Thyroid gland (tissue), 4 donors: ENCODE measurements around the gene WDPCP. TPM values are rescaled to one million over a fixed set of nuclear protein-coding genes. Genes with fewer than 3 reads are reported as not detected.

ENCODE experiments used
- DNase-seq, 2 donors: peaks; one replicate each; pipeline ENCODE4 v3.0.0-alpha.2; 2019
- H3K27ac ChIP-seq, 3 donors: fragments of 200-600 bp; sonication (generic); 1 replicate in 2 of 3; 2 replicates in 1 of 3; pipeline ENCODE4 v1.5.1; 2016 to 2019; ENCODE audit warnings: mild to moderate bottlenecking in 1 of 3, moderate library complexity in 1 of 3
- H3K27me3 ChIP-seq: fragments of 200-600 bp; sonication (generic); one replicate; pipeline ENCODE4 v1.5.1; 2019
- H3K36me3 ChIP-seq, 2 donors: fragments of 200-600 bp; sonication (generic); one replicate each; pipeline ENCODE4 v1.5.1; 2016 to 2019
- H3K4me1 ChIP-seq, 2 donors: fragments of 200-600 bp; sonication (generic); one replicate each; pipeline ENCODE4 v1.5.1; 2017 to 2019
- H3K4me3 ChIP-seq, 3 donors: fragments of 200-600 bp; sonication (generic); replicated peaks in 1 of 3; 1 replicate in 2 of 3; 2 replicates in 1 of 3; pipeline ENCODE4 v1.5.1; 2016; ENCODE audit warnings: mild to moderate bottlenecking in 1 of 3
- H3K9me3 ChIP-seq: fragments of 200-600 bp; sonication (generic); one replicate; pipeline ENCODE4 v1.5.1; 2017
- POLR2A ChIP-seq, 2 donors: fragments of 450-650 bp; IDR thresholded peaks; one replicate each; pipeline ENCODE4 v1.6.1; 2017; ENCODE audit warnings: antibody characterized with exemption in 2 of 2, mild to moderate bottlenecking in 2 of 2, moderate library complexity in 1 of 2
- WGBS, 2 donors: methylation state at CpG; one replicate each; pipeline ENCODE4 v1.1.5; 2017; 5-methylcytosine and 5-hydroxymethylcytosine counted together
- intact Hi-C: fragments of 100-400 bp; cut with DNase I; formaldehyde crosslinking; loops from one replicate; pipeline ENCODE4 v1.15.1; 2023
- total RNA-seq, 4 donors: library from RNA; depleted of rRNA; stranded (reverse); fragments of >200 nt; gene quantifications; one replicate each; pipeline ENCODE4 v1.2.3, GENCODE V29; 2016
- TF ChIP-seq, protein P1 (sequence below), 6 experiments: fragments of 200-600 bp in 3 of 6; fragments of 450-650 bp in 3 of 6; sonication (generic) in 3 of 6; IDR thresholded peaks; one replicate each; pipeline ENCODE4 v1.5.1; 2016 to 2019; ENCODE audit warnings: antibody characterized with exemption in 6 of 6, mild to moderate bottlenecking in 2 of 6, inconsistent platforms in 1 of 6, moderate library complexity in 1 of 6

Gene WDPCP
- total RNA-seq, 4 donors from 2014 or later = 18.3 to 33.1 (median 22.0) TPM

DNA sequence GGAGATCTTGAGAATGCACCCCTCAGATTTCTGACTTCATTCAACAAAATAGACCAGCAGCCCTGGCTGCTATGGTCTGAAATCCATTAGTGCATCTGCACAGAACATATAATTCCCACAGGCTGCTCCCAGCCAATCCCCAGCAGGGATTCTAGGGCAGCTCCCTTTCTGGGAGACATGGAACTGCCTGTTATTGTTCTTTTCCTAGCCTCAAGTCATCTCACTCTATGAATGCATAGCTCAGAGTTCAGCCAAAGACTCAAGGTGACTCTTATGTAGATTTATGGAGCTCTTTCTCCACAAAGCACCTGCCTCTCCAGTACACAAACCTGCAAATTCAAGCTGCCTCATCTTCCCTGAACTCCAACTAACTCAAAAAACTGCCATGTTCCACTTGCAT lies 241.9 kb downstream of the WDPCP start:
- Histone ChIP-seq H3K4me1 (no peaks in the 10 kb centered on the region), H3K36me3 (no peaks in the 10 kb centered on the region), H3K27me3 (no peaks in the 10 kb centered on the region), H3K27ac (no peak overlapping the region), H3K9me3 (no peaks in the 10 kb centered on the region), H3K4me3 (no peak overlapping the region)
- intact Hi-C loops = loop anchor here (10.0 kb wide), 1 partner anchor 298 kb away; no protein-coding TSS in a partner anchor
- TF ChIP-seq, protein P1, sequence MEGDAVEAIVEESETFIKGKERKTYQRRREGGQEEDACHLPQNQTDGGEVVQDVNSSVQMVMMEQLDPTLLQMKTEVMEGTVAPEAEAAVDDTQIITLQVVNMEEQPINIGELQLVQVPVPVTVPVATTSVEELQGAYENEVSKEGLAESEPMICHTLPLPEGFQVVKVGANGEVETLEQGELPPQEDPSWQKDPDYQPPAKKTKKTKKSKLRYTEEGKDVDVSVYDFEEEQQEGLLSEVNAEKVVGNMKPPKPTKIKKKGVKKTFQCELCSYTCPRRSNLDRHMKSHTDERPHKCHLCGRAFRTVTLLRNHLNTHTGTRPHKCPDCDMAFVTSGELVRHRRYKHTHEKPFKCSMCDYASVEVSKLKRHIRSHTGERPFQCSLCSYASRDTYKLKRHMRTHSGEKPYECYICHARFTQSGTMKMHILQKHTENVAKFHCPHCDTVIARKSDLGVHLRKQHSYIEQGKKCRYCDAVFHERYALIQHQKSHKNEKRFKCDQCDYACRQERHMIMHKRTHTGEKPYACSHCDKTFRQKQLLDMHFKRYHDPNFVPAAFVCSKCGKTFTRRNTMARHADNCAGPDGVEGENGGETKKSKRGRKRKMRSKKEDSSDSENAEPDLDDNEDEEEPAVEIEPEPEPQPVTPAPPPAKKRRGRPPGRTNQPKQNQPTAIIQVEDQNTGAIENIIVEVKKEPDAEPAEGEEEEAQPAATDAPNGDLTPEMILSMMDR (IDR thresholded peaks at IDR 0.05) = no peak
- TF ChIP-seq POLR2A (IDR thresholded peaks at IDR 0.05) = no peak
- no peak for DNase-seq

DNA sequence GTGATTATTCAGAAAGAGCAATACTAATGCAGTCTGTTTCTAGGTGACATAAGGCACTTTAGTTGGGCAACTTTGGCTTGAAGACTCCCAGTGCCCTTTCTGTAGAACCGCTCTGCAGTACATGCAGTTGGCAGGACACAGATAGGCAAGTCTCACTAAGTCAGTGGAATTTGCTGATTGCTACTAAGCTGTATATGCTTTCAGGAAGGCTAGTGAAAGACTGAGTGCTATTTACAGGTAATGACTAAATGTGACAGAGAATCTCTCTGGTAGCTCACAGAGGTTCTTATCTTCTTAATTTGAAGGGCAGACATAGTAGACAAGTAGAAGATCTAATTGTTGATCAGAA lies 243.0 kb downstream of the WDPCP start:
- DNase-seq = no peak
- H3K27ac ChIP-seq = no peak overlapping the region
- intact Hi-C loops = loop anchor here (10.0 kb wide), 1 partner anchor 300 kb away; no protein-coding TSS in a partner anchor
- no peaks in the 10 kb centered on the region for H3K9me3 ChIP-seq
- no peak overlapping the region for H3K4me3 ChIP-seq
- H3K27me3 ChIP-seq = no peaks in the 10 kb centered on the region
- H3K4me1 ChIP-seq = no peaks in the 10 kb centered on the region
- TF ChIP-seq, protein P1 (IDR thresholded peaks at IDR 0.05) = no peak
- no peak for TF ChIP-seq POLR2A (IDR thresholded peaks at IDR 0.05)
- WGBS, 2 donors = 95 to 100% methylated on average over 1 of the region's 1 CpG
- no peaks in the 10 kb centered on the region for H3K36me3 ChIP-seq

DNA sequence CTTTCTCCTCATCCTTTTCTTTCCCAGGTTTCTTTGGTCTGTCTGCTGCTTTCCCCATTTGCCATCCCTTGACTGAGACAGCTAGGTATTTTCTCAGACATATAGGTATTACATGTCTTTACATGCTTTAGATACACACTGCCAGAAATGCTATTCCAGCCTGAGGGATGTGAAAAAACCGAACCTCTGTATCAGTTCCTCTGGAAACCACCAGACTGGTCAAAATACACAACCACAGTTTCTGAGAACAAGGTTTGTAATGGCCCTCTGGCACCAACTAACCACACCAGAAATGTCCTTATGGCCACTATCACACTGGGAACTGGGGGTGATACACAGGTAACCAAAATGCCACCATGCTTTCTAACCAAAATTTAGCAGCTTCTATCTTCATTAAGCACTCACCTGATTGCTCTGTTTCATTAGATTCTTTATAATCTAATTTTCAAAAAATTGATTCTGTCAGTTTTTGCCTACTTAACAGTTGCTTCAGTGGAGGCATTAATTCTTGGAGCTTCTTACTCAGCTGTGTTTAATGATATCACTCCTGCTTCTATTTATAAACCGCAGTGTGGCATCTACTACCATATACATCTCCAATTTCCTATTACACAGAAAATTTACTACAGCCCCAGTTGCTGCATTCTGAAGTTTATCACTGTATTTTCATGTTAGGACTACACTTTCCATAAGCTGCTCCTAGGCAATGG lies 243.5 kb downstream of the WDPCP start:
- no peak overlapping the region for H3K4me3 ChIP-seq
- TF ChIP-seq POLR2A (IDR thresholded peaks at IDR 0.05) = no peak
- TF ChIP-seq, protein P1 (IDR thresholded peaks at IDR 0.05) = no peak
- H3K27ac ChIP-seq = no peak overlapping the region
- no peaks in the 10 kb centered on the region for H3K9me3 ChIP-seq
- intact Hi-C loops = loop anchor here (10.0 kb wide), 1 partner anchor 300 kb away; no protein-coding TSS in a partner anchor
- H3K4me1 ChIP-seq = no peaks in the 10 kb centered on the region
- WGBS, 2 donors = 96 to 98% methylated on average over 2 of the region's 2 CpGs
- no peaks in the 10 kb centered on the region for H3K36me3 ChIP-seq
- DNase-seq = no peak
- no peaks in the 10 kb centered on the region for H3K27me3 ChIP-seq

DNA sequence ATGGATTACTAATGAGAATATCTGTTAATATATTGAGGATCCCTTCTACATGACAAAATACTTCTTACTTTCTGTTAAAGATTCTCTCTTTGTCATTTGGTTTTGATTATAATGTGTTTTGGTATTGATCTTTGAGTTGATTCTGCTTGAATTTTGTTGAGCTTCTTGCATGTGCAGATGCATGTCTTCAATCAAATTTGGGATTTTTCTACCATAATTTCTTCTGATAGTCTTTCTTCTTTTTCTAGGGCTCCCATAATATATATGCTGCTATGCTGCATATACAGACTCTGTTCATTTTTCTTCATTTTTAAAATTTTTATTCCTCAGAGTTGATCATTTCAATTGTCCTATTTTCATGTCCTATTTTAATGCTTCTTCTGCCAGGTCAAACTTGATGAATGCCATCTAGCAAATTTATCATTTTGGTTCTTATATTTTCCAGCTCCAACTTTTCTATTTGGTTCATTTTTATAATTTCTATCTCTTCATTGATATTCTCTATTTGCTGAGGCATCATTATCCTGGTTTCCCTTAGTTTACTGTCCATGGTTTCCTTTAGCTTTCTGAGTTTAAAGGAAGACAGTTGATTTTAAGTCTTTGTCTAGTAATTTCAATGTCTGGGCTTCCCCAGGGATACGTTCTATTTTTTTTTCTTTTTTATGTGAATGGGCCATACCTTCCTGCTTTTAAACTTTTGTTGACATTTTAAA lies 244.7 kb downstream of the WDPCP start:
- 93 to 100% methylated on average over 1 of the region's 1 CpG for WGBS, 2 donors
- intact Hi-C loops = loop anchor here (10.0 kb wide), 1 partner anchor 301 kb away; no protein-coding TSS in a partner anchor
- H3K27ac ChIP-seq = no peak overlapping the region

More for the DNA sequence above, 244.7 kb downstream of the WDPCP start:
- H3K4me1 ChIP-seq = no peaks in the 10 kb centered on the region
- no peaks in the 10 kb centered on the region for H3K9me3 ChIP-seq
- H3K36me3 ChIP-seq = no peaks in the 10 kb centered on the region
- DNase-seq = no peak
- H3K27me3 ChIP-seq = no peaks in the 10 kb centered on the region
- H3K4me3 ChIP-seq = no peak overlapping the region
- TF ChIP-seq, protein P1 (IDR thresholded peaks at IDR 0.05) = no peak
- no peak for TF ChIP-seq POLR2A (IDR thresholded peaks at IDR 0.05)
